Measurements from ENCODE around the gene L3MBTL3.

DNA sequence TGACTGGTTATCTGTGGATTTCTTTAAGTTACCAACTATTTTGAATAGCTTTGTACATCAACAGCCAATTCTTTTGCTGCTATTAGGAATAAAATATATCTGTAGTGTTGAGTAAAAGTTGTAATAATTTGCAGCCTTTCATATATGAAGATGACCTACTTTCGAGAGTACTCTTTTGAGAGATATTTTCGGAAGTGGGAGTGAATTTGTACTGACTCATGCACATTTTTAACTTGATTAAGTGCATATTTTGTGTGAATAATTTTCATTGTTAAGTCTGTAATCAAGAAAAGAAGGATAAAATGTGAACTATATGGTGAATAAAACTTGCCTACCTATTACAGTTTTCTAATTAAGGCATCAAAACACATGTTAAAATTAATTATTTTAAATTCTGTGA, 51.9 kb downstream of the L3MBTL3 start:
- TF ChIP-seq, protein P1, sequence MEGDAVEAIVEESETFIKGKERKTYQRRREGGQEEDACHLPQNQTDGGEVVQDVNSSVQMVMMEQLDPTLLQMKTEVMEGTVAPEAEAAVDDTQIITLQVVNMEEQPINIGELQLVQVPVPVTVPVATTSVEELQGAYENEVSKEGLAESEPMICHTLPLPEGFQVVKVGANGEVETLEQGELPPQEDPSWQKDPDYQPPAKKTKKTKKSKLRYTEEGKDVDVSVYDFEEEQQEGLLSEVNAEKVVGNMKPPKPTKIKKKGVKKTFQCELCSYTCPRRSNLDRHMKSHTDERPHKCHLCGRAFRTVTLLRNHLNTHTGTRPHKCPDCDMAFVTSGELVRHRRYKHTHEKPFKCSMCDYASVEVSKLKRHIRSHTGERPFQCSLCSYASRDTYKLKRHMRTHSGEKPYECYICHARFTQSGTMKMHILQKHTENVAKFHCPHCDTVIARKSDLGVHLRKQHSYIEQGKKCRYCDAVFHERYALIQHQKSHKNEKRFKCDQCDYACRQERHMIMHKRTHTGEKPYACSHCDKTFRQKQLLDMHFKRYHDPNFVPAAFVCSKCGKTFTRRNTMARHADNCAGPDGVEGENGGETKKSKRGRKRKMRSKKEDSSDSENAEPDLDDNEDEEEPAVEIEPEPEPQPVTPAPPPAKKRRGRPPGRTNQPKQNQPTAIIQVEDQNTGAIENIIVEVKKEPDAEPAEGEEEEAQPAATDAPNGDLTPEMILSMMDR (IDR thresholded peaks at IDR 0.05) = no peak
- no peak for TF ChIP-seq POLR2A (IDR thresholded peaks at IDR 0.05)

All from thyroid gland (tissue), 4 donors.